Fibroblast of skin of left quadriceps (primary cell): ENCODE data around the gene SUGCT.

Source experiments
- DNase-seq, 2 experiments: peaks; one replicate each; pipeline ENCODE4 v3.0.0-alpha.2; 2013; ENCODE audit warnings: low read depth in 2 of 2

Gene SUGCT

DNA sequence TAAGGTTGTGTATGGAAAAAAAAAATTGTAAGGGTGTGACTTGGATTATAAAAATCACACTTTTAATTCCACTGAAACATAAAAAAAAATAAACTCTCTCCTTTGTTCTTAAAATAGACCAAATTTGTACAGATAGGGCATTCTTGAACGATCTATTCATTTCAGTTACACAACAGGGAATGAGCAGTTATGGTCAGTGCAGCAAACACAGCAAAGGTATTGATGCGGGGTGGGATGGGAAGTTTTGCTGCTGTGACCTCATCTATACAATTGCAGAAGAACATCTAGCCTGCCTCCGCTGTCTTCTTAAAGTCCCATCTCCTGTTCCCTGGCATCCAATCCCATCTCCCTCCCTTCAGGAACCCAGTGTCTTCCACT lies 580.2 kb downstream of the SUGCT start:
- no peak for DNase-seq

DNA sequence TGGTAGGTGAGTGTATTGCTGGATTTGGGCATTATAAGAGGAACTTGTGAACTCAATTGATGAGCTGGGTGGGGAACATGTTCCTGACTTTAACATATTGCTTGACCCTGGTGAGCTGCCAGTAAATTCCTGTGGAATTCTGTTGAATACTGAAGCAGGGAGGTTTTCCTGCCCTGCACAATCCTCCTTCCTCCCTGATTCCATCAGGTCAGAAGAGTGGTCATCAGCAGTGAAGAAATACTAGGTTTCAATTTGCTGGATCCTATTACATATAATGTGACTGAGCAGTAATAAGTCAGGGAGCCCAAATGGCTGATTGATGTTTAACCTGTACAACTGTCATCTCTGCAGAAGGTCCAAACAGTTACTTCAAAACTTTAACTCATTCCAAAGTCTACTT lies 581.2 kb downstream of the SUGCT start:
- DNase-seq = no peak

DNA sequence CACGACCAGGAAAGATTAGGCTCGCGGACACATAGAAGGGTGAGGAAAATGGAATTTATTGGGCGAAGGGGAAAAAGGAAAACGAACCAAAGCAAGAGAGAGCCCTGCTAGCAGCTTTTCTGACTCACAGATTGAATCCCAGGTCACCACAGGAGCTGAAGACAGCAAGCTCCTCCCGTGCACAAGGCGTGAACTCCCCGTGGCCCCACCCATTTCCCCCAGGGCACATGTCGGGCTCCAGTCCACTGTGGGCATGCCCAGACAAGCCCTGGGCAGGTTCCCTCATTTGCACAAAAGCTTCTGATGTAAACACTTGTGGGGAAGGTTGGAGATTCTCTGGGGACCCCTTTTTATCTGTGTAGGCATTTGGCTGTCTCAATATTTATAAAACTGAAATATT lies 582.4 kb downstream of the SUGCT start:
- no peak for DNase-seq

DNA sequence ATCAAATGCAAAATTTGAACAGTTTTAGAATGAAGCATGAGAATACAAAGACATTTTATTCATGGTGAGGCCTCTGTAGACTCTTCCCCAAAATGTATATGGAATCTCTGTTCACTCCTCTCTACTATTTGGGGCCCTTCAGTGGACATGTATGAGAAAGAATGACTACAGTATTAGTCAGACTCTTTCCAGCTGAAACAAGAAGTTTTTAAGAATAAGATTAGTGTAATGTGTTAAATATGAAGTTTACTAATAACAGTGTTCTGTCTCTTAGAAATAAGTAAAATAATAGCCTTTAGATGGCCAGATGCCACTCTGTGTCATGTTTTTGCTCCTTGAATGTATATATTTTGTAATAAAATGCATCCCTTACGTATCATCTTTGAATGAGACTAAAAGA lies 585.6 kb downstream of the SUGCT start:
- DNase-seq = no peak

DNA sequence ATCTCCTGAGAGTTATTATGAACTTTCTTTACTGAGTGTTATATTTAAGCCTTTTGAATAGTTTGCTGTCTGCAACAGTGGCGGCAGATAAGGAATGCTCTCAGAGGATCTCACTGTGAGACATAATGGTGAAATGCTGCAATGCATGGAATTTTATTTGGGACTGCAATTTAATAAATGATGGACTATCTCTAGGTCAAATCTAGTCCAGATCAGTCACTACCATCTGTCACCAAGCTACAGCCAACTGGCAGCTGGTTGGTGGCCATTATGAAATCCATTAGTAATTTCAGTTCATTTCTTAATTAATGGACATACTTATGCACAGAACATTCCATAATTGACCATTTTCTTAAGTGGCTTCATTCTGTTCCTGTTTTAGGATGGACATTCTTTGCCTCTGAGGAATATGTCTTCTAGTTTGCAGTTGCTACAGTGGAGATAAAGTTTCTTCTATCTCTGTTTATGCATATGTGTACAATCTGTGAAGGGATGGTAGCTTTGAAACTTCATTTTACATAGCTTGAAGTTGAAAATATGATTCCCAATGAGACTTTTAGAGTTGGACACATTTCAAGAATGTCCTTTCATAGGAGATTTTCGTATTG lies 586.6 kb downstream of the SUGCT start:
- no peak for DNase-seq

DNA sequence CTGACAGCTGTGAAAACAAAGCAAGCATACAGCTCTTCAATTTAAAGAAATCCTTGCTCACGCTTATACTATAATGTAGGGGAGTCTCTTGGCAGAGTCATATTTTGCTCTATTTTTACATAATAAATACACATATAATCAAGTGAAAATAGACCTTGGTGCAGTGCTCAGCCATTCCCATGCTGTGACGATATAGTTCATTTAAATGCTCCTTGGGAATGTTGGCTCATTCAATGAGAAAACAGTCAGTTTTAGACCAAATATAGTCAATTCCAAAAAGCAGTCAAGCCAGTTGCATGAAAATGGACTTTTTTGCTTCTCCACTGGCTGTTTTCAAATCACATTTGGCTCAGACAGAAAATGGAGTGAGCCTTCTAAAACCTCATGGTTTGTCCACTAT lies 587.4 kb downstream of the SUGCT start:
- DNase-seq = no peak

DNA sequence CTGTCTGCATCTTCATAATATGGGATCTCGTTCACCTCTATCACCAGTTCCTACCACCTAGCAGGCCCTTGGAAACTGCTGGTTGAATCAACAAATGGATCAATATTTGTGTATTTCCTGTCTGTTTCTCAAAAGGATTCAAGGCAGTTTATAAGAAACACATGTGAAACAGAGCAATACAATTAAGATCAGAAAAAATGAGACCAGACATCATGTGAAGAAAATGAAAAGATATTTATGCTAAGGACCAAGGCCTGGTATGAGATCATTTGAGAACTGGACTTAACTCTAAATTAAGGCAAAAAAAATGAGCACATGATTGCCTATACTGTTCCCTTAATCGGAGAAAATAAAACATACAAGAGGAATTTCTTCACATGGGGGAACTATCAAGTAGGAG lies 589.0 kb downstream of the SUGCT start:
- DNase-seq = no peak

DNA sequence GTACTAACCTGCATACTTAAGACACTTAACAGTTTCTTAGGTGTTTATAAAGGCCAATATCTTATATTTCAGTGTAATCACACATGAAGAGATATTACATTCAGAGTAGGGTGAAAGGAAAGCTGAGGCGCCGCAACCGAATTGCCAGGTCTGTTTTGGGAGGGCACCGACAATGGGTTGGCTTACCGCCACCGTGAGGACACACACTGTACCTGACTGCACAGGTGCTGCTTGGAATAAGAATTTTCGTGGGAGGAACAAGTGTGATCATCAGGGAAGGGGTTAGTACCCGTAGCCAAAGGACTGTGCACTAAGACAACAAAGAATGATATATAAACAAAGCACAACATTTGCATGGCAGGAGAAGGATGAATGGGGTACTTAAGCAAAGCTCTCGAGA lies 591.8 kb downstream of the SUGCT start:
- DNase-seq = no peak

DNA sequence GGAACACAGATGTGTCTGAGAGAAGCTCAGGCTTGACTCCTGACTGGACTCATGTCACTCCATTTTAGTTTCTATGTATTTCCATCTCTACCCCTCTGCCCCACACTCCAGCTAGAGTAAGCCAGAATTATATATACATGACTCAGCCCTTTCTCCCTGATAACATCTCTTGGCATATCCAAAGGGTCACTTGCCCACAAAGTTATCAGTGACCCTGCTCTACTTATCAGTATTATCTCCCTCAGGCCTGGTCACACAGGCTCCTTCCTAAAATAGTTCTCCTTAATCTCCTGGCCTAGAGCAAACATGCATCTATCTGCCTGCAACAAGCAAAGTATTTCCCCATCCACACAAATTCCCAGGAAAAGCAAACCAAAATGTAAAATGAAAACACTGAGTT lies 598.3 kb downstream of the SUGCT start:
- no peak for DNase-seq

DNA sequence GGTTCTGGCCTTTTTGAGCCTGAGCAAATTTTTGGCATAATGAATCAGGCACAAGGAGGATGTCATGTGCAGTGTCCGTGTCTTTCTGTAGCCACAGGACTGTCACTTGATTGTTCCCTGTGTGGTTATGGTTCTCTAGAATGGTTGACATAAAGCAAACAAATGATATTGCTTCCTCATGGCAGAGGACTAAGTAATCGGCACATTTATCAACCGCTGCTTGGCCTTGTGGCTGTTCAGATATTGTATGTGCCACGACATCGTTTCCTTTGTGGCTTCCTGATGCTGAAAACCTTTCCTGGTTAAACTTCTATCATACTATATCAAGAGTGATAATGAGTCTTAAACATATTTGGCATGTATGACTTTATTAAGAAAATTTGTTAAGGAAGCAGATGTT lies 598.8 kb downstream of the SUGCT start:
- DNase-seq = no peak

DNA sequence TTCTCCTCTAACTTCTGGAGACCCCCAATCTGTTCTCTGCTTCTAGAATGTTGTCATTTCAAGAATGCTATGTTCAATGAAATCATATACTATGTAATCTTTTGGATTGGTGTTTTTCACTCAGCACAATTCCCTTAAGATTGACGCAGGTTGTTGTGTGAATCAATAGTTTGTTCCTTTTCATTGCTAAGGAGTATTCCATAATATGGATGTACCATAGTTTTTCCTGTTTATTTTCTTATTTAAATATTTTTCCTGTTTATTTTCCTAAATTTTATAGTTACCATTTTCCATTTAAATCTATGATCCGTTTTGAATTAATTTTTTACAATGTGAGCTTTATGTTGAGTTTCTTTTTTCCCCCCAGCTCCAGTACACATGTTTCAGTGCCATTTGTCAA lies 604.5 kb downstream of the SUGCT start:
- no peak for DNase-seq

DNA sequence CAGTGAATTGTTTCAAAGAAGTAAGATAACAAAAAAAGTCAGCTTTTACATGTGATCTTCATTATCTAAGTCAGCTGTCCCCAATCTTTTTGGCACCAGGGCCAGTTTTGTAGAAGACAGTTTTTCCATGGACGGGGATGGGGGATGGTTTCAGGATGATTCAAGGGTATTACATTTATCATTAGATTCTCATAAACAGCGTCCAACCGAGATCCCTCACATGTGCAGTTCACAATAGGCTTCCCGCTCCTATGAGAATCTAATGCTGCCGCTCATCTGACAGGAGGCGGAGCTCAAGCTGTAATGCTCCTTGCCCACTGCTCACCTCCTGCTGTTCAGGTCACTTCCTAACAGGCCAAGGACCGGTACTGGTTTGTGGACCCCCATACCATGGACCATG lies 607.5 kb downstream of the SUGCT start:
- DNase-seq = no peak

DNA sequence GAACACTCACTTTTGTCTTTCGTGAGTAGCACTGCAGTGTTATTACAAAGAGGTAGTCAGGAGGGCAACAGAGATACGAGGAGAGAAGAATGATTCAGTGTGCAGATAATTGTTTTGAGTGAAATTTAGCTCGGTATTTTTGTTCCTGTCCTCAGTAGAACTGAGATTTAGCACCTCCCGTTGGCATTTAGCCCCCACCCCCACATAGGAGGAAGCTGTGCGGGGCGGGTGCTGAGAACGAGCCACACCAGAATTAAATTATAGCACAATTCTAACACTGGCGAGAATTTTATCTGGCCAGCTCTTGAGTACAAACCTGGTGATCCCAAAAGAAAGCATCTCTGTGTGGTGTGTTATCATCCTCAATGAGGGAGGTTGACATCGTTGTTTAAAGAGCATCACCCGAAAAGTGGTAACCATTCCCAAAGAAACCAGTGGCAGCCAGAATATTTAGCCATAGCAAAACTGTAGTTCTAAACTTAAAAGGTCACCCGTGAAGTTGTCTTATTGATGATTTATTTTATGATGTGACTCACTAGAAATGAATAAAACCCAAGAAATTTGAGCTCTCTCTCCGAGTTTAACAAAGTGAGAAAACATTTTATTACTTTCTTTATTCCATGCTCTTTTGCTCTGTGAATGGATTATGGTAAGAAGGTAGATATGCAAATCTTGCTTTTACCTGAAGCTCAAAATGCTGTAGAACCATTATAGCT lies 612.2 kb downstream of the SUGCT start:
- DNase-seq = no peak

DNA sequence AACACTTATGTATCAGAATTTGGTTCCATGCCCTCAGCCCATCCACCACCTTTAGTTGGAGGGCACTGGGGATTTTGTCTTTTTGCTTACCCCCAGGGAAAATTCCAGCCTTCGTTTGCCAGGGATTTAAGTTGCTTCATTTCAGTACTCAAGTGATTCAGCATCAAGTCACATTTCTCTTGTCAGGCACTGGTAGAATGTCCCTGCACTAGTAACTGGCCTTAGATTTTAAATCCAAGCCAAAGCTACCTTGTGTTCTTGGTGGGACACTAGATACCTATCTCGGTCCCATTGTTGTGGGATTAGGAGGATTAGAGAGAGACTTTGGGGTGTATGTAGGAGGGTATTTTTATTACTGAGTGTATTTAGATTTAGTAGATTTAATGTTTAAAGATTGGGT lies 613.1 kb downstream of the SUGCT start:
- DNase-seq = no peak

DNA sequence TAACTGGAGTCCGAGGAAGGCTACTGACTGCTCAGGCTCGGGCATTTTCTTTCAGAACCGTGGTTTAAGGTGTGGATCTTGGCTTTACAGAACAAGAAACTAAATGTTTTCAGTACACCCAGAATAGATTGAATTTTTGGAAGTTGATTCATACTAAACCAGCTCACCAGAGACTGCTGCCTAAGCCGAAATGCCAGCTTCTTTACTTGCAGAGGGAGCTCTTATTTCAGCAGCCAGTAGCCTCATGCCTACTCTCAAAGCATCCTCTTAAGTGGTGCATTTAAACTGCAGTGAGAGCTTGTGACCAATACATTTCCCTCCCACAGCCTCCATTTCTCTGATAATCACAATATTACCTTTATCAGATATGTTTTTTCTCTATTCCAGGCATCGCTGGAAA lies 615.1 kb downstream of the SUGCT start:
- no peak for DNase-seq

DNA sequence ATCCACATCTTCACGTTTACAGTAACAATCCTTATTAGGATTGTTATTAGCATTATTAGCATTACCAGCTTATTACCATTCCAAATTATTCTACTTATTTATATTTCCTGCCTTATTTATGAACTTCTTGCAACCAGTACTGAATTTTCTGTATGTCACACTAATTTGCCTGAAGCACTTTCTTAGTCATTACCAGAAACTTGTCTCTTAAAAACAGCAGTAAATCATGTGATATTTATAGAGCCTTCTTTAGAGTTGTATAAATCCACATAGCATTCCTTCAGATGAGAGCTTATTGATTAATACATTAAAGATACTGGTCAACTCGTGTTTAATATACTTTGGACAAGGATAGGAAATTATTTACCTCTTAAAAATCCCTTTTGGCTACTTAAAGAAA lies 618.6 kb downstream of the SUGCT start:
- DNase-seq = no peak

DNA sequence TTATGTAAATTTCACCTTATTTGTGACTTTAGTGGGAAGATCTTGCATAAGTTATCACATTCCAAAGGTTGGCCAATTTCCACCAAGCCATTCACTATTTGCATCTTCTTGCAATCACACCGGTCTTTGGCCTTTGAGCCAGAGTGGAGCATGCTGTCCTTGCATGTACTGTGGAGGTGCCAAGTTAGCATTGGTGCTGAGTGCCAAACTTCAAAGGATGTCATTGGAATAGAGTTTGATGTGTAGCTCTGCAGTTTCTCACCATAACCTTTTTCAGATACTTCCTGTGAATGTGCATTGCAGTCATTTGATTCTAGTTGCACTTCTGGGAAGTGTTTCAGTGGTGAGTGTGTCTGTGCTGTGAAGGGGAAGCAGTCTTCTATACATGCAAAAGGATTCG lies 620.6 kb downstream of the SUGCT start:
- no peak for DNase-seq

DNA sequence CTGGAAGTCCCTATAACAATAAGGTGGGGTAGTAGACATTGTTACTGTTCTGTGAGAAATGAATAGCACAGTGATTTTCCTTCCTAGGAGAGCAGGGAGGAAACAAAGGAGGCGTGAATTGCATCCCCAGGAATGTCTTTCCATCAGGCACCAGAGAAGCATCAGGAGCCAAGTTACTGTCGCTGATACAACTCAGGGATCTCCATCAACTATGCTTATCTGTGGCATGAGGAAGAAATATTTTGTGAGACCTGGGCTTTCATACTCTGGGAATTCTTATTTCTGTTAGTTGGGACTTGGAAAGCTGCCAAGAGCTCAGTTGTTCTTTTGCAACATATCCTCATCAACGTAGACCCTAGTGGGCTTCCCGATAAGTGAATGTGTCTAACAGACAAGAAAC lies 622.3 kb downstream of the SUGCT start:
- DNase-seq = no peak

DNA sequence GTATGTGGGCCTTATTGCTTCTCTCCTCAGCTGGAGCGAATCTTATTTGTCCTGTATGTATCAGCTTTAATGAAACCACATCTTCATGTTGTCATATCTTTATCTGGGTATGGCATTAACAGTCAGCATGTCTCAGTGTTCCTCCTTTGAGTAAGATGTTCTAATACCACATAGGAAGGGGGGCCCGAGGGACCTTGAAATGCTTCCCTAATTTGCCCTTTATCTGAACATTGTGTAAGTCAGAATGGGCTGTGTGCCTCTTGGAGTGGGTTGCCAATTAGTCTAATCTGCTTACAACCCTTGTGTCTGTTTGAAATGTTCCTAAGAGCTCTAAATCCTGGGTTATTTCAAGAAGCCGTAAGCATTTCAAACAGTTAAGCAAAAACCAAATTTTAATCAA lies 623.8 kb downstream of the SUGCT start:
- no peak for DNase-seq

DNA sequence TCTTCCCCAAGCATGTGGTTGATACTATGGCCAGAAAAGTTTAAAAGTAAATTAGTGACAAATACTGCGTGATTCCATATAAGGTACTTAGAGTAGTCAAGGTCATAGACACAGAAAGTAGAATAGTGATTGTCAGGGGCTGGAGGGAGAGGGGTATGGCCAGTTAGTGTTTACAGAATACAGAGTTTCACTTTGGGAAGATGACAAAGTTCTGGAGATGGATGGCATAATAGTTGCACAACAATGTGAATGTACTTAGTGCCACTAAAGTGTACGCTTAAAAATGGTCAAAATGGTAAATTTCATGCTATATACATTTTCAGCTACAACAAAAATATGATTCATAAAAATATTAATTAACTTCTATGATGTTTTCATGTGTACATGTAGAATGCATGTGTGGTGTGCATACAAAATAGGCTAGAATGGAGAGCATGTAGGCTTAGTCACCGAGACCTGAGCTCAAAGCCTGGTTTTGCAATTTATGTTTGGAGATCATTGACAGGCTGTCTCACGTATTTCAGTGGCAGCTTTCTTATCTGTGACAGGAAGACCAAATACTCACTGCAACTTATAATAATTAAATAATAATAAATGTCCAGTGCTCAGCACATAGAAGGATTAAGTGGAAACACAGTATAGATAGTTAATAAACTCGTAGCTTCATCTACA lies 625.6 kb downstream of the SUGCT start:
- no peak for DNase-seq

DNA sequence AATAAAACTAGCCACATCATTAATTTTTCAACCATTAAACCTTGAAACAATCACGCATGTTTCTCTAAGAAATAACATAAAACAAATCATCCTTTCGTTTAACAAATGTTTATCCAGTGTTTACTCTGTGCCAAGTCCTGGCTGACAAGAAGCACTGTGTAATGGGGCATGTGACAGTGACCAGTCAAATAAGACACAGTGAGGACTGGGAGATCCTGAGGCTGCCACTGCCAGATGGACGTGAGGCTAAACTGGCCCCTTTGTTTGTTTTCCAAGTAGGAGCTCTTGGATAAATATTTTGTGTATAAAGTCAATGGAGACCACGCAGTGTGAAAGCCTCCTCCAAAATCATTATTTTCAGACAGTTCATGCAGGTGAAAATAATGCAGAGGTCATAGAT lies 626.2 kb downstream of the SUGCT start:
- DNase-seq = no peak

DNA sequence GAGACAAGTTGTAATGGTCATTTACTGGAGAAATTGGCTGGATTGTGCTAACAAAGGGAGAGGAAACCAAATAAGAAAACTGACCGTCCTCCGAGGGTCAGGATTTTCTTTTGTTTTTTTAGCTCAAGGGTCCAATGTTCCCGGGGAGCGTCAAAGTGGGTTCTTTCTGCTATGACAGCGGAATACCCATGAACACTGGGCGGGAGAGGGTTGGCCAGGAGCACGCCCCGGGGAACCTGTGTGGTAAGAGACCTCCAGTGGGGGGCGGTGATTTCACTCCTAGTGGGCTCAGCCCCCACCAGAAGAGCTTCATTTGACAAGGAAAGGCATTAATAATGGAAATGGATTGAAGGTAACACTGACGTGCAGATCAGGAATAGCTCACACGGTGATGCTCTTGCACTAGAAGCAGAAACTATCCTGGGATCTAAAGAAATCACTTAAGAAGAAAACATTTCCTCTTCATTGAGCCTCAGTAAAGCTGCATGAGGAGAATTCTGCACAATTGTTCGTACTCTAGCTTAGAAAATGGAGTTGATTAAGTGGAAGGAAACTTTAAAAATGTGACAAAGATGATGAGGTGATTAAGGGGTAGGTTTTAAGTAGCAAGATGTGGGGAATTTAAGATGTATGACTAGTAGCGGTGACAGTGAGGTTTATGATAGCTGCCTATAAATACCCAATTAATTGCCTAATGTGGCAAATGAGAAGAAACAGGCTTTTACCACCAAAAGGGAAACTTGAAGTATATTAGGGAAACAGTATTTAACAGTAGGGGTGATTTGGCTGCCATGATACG lies 627.2 kb downstream of the SUGCT start:
- DNase-seq = no peak
